ENCODE results near the gene TBC1D16. TPM values are rescaled to one million over a fixed set of nuclear protein-coding genes. Genes with fewer than 3 reads are reported as not detected.
"Not testable (repeated sequence)": the region's sequence is repeated elsewhere in the genome, so short reads cannot be mapped to it uniquely, and the experiment has no call there.

TBC1D16 gene
- total RNA-seq, 1 experiment from 2014 or later, result 21.7 TPM

DNA sequence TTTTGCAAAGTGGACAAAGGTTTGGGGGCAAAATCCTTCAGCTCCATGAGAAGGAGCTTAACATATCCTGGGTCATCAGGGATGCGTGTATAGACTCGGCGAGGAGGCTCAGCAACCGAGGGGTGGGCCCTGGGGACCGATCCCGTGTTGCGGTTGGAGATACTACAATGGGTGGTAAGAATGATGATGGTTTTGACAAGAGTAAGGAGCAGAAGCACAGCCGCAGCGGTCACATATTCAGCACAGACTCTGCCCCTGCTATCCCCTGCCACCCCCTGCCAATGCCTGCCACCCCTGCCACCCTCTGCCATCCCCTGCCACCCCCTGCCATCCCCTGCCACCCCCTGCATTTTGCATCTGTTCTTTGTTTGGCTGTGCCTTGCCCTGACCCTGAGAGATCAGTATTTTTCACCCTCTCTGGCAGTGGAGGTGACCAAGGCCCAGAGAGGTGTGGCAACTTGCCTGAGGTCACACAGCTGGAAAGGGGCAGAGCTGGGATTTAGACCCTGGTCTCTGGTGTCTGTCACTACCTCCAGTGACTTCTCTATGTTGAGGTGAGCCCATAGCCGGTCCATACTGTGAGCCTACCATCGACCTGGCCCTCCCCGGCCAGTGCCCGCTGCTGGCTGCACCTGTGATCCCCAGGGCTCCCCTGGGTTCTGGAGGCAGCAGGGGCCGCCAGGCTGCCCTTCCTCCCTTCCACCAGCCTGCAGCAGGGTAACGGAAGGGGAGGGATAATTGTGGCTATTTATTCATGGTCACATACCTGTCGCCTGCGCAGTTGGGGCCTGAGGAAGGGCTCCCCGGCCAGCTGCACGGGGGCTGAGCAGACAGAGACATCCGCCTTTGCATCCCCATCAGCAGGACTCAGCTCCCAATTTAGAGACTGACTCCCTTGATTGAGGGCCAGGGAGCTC lies 121.5 kb downstream of the TBC1D16 start:
- in situ Hi-C loops (cut with HindIII; ENCODE audit: low sequenced_read_pairs), result no loop called here
- DNase-seq (ENCODE audit: low spot score), result no peak

DNA sequence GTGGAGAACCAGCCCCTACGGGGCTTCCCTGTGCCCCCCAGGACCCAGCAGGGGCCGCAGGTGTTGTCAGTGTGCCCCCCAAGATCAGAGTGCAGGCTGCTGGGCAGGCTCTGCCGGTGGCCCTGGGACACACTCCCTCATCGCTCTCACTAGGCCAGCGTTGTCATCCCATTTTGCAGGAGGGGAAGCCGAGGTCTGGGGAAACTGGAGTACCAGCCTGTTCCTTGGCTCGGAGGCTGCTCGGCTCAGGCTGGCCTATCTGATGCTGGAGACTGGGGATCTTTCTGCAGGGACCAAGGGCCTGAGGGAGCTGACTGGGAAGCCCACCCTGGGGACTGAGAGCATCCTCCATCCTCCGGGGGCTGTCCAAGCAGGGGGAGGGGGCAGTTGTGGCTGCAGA lies 122.2 kb downstream of the TBC1D16 start:
- no peak for DNase-seq (ENCODE audit: low spot score)

DNA sequence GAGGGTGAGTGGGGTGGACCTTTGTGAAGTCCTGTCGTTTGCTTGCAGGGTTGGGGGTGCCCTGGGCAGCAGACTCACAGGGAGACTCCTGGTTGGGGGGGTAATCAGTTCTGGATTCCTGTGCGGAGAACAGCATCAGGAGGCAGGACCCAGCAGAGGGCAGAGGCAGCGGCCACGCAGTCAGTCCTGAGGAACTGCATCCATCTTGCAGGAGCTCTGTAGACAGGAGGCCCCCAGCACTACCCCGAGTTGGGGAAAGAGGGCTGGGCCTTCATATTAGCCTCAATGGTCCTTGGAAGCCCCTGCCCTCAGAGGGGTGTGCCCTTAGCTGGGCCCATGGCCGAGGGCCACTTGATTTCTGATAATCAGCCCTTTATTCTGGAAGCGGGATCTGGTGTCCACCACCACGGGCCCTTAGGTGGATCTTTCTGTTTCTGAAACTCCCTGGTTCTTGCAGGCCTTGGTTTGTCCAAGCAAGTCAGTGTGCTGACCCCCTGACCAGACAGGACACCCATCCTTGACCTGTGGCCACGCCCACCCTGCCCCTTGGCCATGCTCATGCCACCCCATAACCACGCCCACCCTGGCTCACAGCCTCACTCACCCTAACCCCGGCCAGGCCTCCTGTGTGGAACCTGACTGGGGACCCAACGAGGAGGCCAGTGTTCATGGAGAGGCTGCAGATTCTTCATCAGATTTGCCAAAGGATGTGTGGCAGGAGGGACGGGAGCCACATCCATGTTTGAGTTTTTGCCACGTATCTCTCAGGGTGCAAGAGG lies 122.9 kb downstream of the TBC1D16 start:
- in situ Hi-C loops (cut with HindIII; ENCODE audit: low sequenced_read_pairs), result no loop called here
- no peak for DNase-seq (ENCODE audit: low spot score)

More for the DNA sequence above, 122.2 kb downstream of the TBC1D16 start:
- in situ Hi-C loops (cut with HindIII; ENCODE audit: low sequenced_read_pairs), result no loop called here

DNA sequence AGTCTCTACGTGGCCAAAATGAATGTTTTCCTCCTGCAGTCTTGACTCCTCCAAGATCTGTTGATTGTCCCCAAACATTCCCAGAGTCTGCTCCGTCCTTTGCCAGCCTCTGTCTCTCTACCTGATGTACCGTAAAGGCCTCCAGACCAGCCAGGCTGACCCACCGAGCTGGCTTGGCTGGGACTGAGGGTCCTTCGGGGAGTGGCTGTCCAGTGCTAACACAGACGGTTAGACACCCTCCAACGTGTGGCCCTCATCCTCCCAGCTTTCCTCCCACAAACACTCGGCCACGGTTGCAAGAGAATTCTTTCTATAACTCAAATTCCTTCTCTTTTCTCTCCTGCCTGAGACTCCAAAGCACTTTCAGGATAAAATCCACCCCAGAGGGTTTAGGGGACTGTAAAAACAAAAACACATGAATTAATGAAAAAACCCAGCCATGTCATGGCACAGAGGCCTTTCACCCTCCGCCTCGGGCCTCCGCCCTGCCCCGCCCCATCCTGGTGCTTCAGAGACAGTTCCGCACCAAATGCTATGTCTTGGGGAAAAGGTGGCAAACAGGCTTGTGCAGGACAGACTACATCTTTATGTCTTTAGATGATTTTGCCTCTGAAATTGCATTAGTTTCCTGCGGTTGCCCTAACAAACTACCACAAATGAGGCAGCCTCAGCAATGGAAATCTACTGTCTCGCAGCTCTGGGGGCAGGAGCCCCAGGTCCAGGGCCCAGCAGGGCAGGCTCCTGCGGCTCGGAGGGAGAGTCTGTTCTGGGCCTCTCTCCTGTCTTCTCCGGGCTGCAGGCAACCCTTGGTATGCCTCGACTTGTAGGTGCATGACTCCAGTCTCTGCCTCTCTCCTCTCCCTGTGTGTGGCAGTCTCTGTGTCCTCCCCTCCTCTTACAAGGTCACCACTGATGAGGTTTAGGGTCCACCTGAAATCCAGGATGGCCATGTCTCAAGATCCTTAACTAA lies 124.0 kb downstream of the TBC1D16 start:
- no peak for DNase-seq (ENCODE audit: low spot score)
- in situ Hi-C loops (cut with HindIII; ENCODE audit: low sequenced_read_pairs), result no loop called here

DNA sequence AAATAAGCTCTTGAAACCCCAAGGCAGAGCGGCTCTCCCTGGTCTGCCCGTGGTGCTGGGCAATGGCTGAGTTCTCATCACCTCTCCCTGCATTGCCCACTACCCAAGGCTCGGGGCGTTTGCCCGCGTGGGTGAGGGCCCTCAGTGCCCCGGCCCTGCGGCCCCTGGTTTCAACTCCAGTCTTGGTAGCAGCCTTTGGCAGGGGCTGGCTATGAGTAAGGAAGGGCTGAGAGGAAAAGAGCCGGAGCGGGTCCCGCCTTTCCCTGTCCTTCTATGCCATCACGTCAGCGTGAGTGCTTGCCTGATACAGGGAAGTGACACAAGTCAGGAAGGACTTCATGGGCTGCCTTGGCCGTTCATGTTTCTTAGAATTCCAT lies 124.7 kb downstream of the TBC1D16 start:
- in situ Hi-C loops (cut with HindIII; ENCODE audit: low sequenced_read_pairs), result no loop called here
- DNase-seq (ENCODE audit: low spot score), result no peak

DNA sequence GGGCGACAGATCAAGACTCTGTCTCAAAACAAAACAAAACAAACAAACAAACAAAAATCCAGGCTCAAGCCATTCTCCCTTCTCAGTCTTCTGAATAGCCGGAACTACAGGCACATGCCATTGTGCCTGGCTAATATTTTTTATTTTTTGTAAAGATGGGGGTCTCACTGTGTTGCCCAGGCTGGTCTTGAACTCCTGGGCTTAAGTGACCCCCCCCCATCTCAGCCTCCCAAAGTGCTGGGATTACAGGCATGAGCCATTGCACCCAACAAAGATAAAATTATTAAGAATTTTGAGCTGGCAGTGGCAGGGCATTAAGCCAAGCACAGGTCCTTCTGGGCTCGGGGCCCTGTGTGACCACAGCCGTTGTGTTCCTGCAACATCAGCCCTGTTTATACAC lies 126.6 kb downstream of the TBC1D16 start:
- in situ Hi-C loops (cut with HindIII; ENCODE audit: low sequenced_read_pairs), result no loop called here

DNA sequence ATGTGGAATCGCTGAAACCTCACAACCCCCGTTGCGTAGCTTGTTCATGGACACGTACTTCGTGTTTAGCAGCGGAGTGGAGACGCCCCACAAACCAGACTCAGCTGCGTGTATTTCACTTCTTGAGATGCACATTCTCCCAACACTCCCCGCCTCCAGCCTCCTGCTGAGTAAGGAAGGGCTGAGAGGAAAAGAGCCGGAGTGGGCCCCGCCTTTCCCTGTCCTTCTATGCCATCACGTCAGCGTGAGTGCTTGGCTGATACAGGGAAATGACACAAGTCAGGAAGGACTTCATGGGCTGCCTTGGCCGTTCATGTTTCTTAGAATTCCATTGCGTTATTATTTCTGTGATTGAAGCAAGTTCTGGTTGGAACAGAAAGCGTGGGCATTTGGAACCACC lies 127.8 kb downstream of the TBC1D16 start:
- in situ Hi-C loops (cut with HindIII; ENCODE audit: low sequenced_read_pairs), result no loop called here
- no peak for DNase-seq (ENCODE audit: low spot score)

More for the DNA sequence above, 126.6 kb downstream of the TBC1D16 start:
- no peak for DNase-seq (ENCODE audit: low spot score)

DNA sequence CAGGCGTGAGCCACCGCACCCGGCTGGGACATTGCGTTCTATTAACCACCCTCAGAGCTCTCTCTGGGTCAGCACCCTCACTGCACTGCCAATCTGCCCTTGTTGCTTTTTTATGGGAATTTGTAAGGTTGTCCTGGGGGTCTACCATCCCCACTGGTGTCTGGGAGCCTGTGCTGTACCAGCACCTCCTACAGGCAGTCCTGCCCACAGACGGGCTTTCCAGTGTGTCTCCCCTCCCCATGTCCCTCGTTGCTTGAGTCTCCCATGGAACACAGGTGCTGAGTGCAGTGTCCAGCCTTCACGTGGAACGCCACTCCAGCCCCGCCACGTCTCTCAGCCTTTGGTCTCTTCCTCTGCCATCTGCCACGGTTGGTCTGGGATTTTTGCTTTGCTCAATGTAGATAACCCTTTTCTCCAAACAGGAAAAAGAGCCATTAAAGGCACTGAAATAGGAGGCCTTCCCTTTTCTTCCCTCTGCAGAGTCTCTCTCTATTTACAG lies 128.4 kb downstream of the TBC1D16 start:
- no peak for DNase-seq (ENCODE audit: low spot score)
- in situ Hi-C loops (cut with HindIII; ENCODE audit: low sequenced_read_pairs), result no loop called here

DNA sequence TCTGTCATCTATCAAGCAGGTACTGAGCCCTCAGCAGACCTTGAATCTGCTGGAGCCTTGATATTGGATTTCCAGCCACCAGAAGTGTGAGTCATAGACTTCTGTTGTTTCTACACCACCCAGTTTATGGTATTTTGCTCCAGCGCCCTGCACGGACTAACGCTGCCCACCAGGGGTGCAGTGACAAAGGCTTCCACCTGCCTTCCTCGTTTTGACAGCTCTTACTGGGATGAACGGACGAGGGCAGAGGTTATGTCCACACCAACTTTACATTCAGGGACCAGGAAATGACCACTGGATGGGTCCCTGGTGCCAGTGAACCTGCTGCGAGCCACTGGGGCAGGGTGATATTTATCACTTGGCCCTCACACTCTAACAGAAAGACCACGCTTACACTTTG lies 129.8 kb downstream of the TBC1D16 start:
- in situ Hi-C loops (cut with HindIII; ENCODE audit: low sequenced_read_pairs), result no loop called here
- DNase-seq (ENCODE audit: low spot score), result no peak

DNA sequence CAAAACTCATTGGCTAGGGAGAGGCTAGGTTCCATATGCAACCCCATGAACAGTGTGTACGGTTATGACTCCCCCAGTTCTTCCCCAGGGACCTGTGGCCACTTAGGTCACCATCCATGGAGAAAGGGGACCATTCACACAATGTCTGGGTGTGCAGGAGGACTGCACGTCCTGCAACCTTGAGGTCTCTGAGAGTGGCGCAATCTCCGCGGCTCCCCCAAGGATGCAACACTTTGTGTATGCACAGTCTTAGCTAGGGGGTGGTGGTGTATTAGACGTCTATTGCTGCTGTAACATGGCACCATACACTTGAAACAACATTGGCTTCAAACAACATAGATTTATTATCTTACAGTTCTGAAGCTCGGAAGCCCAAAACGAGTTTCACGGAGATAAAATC lies 130.8 kb downstream of the TBC1D16 start:
- DNase-seq (ENCODE audit: low spot score), result no peak
- in situ Hi-C loops (cut with HindIII; ENCODE audit: low sequenced_read_pairs), result no loop called here

DNA sequence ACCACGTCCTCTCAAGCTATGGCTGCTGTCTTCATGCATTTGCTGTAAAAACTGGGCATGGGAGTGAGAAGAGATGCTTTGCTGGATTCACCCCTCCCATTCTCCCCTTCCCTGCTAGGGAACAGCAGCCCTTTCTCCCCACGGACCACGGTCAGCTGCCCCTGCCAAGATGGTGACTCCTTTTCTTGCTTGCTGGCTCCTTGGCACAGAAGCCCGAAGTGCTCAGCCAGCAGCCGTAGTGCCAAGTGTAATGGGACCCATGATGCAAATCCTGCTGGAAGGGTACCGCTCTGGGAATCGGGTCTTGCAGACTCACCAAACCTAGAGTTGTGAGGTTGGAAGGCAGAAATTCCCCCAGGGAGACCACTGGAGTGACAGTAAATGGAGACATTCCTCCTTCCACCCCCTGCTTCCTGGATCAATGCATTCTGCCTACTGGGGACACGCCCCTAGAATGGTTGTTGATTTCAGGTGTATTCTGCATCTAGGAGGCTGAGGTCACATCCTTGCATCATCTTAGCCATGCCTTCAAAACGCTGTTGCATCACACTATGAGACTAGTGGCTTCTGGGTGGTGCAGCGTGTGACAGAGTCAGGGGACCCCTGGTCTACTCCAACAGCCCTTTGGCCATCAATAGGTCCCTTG lies 133.4 kb downstream of the TBC1D16 start:
- in situ Hi-C loops (cut with HindIII; ENCODE audit: low sequenced_read_pairs), result no loop called here
- DNase-seq (ENCODE audit: low spot score), result no peak

DNA sequence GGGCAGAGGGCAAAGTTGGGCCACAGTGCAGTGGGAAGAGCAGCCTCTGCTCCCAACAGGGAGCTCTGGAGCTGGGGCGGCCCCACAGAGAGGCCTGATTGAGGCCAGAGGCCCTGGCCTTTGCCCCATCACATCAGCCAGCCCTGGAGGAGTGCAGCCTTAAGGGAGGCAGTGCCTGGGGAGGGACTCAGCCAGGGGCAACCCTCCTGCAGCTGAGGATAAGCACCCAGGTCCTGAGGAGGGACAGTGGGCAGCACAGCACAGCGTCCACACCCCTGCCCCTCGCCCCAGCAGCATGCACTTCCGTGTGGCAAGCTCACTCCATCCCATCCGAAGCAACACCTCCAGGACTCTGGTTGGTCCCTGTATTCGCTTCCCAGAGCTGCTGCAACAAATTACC lies 134.5 kb downstream of the TBC1D16 start:
- no peak for DNase-seq (ENCODE audit: low spot score)
- in situ Hi-C loops (cut with HindIII; ENCODE audit: low sequenced_read_pairs), result no loop called here

DNA sequence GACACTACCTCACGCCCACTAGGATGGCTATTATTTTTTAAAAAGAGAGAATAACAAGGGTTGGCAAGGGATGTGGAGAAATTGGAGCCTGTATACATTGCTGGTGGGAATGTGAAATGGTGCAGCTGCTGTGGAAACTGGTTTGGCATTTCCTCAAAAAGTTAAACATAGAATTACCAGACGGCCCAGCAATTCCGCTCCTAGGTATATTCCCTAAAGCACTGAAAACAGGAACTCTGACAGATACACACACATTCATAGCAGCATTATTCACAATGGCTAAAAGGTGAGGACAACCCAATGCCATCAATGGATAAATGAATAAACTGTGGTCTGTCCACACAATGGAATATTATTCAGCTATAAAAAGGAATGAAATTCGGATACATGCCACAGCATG lies 136.1 kb downstream of the TBC1D16 start:
- in situ Hi-C loops (cut with HindIII; ENCODE audit: low sequenced_read_pairs), result no loop called here
- DNase-seq (ENCODE audit: low spot score), result no peak

DNA sequence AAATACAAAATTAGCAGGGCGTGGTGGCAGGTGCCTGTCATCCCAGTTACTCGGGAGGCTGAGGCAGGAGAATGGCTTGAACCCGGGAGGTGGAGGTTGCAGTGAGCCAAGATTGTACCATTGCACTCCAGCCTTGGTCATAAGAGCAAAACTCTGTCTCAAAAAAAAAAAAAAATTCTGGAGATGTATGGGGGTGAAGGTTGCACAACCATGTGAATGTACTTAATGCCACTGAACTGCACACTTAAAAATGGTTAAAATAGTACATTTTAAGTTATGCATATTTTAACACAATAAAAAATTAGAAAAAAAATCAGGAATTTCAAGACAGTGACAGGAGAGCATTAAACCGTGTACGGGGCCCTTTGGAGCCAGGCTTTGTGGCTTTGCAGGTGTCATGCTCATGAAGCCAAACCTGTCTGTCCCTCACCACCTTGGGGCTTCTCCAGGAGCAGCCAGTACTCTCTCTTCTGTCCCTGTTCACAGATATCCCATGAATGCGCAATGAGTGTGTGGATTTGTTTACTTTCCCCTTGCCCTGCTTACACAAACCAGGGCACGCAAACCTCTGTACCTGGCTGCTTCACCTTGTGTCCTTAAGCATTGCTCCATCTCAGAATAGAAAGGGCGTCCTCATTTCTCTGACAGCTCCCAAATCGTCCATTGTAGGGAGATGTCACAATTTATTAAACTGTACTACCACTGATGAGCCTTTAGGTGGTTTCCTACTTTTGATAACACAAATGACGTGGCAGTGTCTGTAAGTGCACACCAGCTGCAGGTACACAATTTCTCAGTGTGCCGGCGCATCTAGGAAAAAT lies 138.2 kb downstream of the TBC1D16 start:
- in situ Hi-C loops (cut with HindIII; ENCODE audit: low sequenced_read_pairs), result no loop called here
- DNase-seq (ENCODE audit: low spot score), result no peak

DNA sequence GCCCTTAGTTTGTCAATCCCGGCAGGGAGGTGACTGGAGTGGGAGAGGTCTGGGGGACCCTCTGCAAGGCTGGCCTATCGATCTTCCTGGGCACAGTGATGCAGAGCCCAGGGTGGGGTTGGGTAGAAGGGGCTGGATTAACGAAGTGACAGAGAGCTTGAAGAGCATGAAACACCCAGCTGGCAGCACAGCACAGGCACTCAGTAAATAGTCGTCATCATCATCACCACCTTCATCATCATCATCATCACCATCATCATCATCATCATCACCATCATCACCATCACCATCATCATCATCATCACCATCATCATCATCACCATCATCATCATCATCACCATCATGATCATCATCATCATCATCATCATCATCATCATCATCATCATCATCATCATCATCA lies 142.2 kb downstream of the TBC1D16 start:
- DNase-seq (ENCODE audit: low spot score); in situ Hi-C loops (cut with HindIII; ENCODE audit: low sequenced_read_pairs): not testable (repeated sequence)

DNA sequence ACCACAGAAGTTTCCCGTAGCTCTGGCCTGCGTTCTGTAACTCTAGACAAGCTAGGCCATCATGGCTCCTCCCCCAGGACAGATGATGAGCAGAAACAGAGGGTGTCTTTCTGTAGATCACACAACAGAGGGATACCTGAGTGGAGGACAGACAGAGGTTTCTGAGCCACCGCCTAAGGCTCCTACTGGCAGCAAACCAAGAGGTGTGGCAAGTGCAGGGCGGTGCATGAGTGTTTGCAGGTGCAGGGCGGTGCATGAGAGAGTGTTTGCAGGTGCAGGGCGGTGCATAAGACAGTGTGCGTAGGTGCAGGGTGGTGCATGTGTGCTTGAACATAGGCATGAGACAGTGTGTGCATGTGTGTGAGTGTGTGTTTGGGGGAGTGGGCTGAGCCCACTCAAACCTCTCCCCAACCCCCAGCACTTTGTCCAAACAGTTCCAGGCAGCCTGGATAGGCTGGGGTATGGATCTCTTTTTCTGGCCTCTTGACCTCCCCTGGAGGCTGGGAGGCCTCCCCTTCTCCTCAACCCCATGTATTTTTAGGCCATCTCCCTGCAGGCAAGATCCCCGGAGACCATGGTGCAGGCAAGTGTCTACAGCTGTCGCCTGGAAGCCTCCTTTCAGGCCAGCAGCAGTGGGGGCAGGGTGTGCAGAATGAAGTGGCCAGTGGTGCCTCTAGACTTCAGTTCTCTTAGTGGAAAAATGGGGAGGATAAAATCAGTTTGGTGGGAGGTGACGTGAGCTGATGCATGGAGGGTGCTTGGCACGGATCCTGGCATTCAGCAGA lies 143.0 kb downstream of the TBC1D16 start:
- in situ Hi-C loops (cut with HindIII; ENCODE audit: low sequenced_read_pairs), result no loop called here
- DNase-seq (ENCODE audit: low spot score), result no peak

DNA sequence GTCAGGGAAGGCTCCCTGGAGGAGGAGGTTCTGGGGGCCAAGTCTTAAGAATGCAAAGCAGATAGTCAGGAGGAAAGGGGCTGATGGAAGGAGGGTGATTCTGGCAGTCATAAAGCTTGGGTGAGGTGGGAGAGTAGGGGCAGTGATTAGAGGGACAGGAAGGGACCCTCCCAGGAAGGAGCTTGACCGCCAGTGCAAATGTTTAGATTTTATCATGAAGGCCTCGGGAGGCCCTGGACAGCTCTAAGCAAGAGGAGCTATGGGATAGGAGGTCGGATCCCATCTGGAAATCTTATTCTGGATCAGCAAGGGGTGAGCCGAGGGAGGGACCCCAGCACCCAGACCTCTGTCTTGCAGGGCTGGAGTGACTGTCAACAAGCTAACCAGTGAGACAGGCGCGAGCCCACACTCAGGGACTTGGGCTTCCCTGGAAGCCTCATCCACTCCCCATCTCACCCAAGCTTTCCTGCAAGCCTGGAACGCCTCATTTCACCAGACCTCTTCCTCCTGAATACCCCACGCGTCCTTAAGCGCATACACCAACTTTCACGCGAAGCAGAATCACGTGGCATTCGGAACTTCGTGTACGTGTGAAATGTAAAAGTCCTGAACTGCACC lies 144.4 kb downstream of the TBC1D16 start:
- in situ Hi-C loops (cut with HindIII; ENCODE audit: low sequenced_read_pairs), result no loop called here

More for the DNA sequence above, 144.4 kb downstream of the TBC1D16 start:
- DNase-seq (ENCODE audit: low spot score), result no peak
